ENCODE measurements around the gene ATP8A2.
"Not testable (repeated sequence)": the region's sequence is repeated elsewhere in the genome, so short reads cannot be mapped to it uniquely, and the experiment has no call there.

The ATP8A2 gene

DNA sequence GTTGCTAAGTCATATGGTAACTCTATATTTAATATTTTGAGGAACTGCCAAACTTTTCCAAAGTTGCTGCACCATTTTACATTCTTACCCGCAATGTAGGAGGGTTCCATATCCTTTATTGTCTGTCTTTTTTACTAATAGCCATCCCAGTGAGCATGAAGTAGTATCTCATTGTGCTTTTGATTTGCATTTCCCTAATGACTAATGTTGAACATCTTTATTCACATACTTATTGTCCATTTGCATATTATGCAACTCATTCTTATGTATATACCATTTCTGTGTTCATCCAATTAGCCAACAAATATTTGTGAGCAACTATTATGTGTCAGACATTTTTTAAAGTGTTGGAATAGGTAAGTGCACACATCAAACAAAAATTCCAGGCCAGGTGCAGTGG lies 20.4 kb upstream of the ATP8A2 start:
- DNase-seq (ENCODE audit: extremely low read depth, low read depth) = no peak
- TF ChIP-seq CTCF (IDR thresholded peaks at IDR 0.05; ENCODE audit: low read depth, low read length) = no peak

DNA sequence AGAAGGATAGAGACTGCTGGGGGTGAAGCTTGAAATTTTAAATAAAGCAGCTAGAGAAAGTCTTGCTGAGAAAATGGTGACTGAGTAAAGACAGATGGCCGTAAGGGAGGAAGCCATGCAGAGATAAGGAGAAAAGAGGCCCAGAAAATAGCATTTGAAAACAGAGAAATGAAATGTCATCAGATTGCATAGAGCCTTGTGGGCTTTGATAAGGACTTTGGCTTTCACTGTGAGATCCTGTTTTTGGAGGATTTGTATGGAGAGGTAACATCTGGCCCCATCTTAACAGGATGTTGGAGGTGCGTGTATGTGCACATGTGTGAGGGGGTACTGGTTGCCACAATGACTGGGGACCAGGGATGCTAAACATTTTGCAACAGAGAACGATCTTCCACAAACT lies 19.5 kb upstream of the ATP8A2 start:
- no peak for TF ChIP-seq CTCF (IDR thresholded peaks at IDR 0.05; ENCODE audit: low read depth, low read length)
- no peak for DNase-seq (ENCODE audit: extremely low read depth, low read depth)

- no peak for TF ChIP-seq CTCF (IDR thresholded peaks at IDR 0.05; ENCODE audit: low read depth, low read length)
- no peak for DNase-seq (ENCODE audit: extremely low read depth, low read depth)
Observed at GRCh38 chr13:25352806-25353205, 19.0 kb upstream of the ATP8A2 start.

- DNase-seq (ENCODE audit: extremely low read depth, low read depth) = no peak
- no peak for TF ChIP-seq CTCF (IDR thresholded peaks at IDR 0.05; ENCODE audit: low read depth, low read length)
Observed at GRCh38 chr13:25353344-25353743, 18.4 kb upstream of the ATP8A2 start.

DNA sequence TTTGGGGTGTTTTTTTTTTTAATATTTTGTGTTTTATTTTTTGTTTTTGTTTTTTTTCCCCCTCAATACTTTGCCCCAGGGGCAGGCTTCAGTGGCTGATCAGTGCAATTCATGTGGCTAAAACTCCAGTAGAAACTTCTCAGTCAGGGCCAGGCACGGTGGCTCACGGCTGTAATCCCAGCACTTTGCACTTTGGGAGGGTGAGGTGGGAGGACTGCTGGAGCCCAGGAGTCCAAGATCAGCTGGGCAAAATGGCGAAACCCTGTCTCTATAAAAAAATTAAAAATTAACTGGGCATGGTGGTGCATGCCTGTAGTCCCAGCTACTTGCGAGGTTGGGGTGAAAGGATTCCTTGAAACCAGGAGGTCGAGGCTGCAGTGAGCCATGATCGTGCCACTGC lies 17.4 kb upstream of the ATP8A2 start:
- TF ChIP-seq CTCF (IDR thresholded peaks at IDR 0.05; ENCODE audit: low read depth, low read length) = no peak
- DNase-seq (ENCODE audit: extremely low read depth, low read depth) = no peak

DNA sequence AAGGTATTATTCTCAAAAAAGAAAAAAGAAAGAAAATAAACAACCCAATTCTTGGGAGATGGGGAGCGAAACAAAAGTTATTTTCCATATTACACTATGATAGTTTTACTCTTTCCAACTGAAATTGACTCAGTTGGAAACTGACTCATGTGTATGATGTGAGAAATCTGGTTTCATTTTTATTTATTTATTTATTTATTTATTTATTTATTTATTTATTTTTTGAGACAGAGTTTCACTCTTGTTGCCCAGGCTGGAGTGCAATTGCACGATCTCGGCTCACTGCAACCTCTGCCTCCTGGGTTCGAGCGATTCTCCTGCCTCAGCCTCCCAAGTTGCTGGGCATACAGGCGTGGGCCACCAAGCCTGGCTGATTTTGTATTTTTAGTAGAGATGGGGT lies 11.3 kb upstream of the ATP8A2 start:
- not testable (repeated sequence) for DNase-seq (ENCODE audit: extremely low read depth, low read depth)

DNA sequence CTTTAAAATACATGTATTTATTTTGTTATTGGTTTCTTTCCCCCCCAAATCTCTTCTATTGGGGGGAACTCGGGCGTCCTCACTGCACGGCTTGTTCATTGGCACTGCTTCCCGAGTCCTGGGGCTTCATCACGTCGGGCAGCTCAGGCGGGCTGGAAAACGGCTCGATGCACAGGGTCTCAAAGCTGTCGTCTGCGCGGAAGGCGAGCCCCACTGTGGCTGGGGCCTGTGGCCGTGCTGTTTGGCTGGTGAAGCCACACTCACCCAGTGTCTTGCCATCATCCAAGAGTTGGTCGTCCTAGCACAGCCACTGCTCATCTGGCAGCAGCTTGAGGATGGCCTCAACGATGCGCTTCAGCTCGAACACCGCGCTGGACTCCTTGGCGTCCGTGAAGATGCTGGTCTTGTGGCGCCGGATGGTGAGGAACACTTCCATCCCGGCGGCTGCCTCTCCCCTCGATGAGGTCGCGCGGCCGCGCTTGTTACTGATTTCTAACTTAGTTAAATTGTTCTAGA lies 6.0 kb upstream of the ATP8A2 start:
- no peak for DNase-seq (ENCODE audit: extremely low read depth, low read depth)
- no peak for TF ChIP-seq CTCF (IDR thresholded peaks at IDR 0.05; ENCODE audit: low read depth, low read length)

- no peak for TF ChIP-seq CTCF (IDR thresholded peaks at IDR 0.05; ENCODE audit: low read depth, low read length)
- DNase-seq (ENCODE audit: extremely low read depth, low read depth) = no peak
Observed at GRCh38 chr13:25371158-25371874, 458 bp upstream of the ATP8A2 start.
